Fibroblast of peridontal ligament (primary cell): ENCODE data around the gene LOC101059915.
"Not testable (repeated sequence)": the region's sequence is repeated elsewhere in the genome, so short reads cannot be mapped to it uniquely, and the experiment has no call there.

ENCODE experiments used
- DNase-seq: peaks from one replicate; pipeline ENCODE4 v3.0.0-alpha.2; 2010; ENCODE audit errors: extremely low read depth

Gene LOC101059915

GRCh38 chrX:71640002-71640401 lies 27.3 kb upstream of the LOC101059915 start:
- DNase-seq: no peak

DNA sequence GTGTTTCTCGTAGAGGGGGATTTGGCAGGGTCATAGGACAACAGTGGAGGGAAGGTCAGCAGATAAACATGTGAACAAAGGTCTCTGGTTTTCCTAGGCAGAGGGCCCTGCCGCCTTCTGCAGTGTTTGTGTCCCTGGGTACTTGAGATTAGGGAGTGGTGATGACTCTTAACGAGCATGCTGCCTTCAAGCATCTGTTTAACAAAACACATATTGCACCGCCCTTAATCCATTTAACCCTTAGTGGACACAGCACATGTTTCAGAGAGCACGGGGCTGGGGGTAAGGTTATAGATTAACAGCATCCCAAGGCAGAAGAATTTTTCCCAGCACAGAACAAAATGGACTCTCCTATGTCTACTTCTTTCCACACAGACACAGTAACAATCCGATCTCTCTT lies 22.9 kb upstream of the LOC101059915 start:
- DNase-seq: not testable (repeated sequence)

GRCh38 chrX:71650333-71650969 lies 16.9 kb upstream of the LOC101059915 start:
- no peak for DNase-seq

- peak; percentile 67 for DNase-seq
These were observed 14.9 kb upstream of the LOC101059915 start for GRCh38 chrX:71652405-71652804.

DNA sequence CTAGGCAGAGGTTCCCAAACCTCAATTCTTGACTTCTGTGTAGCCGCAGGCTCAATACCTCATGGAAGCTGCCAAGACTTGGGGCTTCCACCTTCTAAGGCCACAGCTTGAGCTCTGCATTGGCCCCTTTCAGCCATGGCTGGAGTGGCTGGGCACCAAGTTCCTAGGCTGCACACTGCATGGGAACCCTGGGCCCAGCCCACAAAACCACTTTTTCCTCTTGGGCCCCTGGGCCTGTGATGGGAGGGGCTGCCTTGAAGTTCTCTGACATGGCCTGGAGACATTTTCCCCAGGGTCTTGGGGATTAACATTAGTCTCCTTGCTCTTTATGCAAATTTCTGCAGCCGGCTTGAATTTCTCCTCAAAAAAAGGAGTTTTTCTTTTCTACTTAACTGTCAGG lies 14.0 kb upstream of the LOC101059915 start:
- DNase-seq: no peak

GRCh38 chrX:71657267-71657666 lies 10.1 kb upstream of the LOC101059915 start:
- no peak for DNase-seq

DNA sequence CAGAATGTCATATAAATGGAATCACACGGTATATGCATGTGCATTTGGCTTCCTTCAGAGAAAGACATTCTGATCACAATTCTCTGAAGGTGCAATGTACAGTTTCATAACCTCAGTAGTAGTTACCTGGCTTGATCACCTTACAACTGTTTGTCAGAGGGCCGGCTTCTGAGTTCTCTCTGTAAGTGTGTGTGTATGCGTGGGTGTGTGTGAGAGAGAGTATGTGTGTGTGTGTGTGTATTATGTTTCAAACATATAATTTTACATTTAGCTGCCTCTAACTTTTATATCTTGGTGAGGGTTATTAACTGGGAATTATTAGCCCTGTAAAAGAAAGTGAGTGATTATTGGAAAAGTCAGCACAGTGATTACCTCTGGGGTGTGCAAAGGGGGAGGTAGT lies 8.0 kb upstream of the LOC101059915 start:
- no peak for DNase-seq

DNA sequence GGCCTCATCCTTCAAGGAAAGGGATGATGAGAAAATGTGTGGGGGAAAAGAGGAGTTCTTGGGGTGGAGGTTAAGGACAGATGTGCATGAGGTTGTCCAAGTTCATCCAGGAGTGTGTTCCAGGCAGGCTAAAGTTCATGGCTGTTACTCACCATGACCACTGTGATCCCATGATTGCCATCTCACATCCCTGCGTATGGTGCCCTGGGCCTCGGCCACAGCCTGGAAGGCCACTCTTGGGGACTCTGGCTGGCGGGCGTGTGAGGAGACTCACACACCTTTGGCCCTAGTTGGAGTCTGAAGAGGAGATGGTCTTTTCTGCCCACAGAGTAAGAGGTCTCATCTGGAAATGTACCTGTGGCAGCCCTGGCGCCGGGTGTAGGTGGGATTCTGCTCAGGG lies 7.4 kb upstream of the LOC101059915 start:
- DNase-seq: no peak

DNA sequence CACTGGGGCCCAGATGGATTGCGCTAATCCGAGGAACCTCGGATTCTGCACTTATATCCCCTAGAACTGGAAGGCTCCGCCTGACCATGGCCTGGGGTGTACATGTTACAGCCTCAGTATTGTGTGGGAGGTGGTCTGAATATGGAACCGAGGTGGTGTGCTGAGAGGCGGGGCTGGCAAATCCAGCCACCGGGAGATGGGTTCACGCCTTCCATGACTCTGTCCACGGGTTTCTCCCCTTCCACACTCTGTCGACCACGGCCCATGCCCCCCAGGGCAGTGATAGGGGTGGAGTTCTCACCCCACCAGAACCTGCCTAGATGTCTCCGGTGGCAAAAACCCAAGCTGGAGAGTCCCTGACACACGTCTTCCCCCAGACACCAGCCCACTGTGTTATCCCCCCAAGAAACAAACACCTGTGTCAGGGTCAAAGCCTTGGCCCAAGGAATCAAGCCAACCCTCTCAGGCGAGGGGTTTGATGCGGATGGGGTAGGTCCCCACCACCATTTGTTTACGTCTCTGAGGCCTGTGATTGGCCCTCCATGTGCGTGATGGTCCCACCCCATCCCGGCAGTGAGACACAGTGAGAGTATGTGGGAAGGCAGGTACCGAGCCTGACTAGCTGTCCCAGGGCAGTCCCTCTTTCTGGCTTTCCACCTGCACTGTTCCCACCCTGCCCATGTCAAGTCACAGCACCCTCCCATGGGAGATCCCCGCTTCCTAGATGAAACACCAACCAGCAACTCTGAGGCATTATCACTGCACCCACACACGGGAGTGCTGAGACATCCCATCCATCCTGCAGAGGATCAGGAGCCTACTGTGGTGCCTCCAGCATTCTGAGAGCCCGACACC lies 6.6 kb upstream of the LOC101059915 start:
- DNase-seq: no peak

GRCh38 chrX:71661919-71662318 lies 5.4 kb upstream of the LOC101059915 start:
- DNase-seq: no peak

GRCh38 chrX:71662654-71663053 lies 4.7 kb upstream of the LOC101059915 start:
- DNase-seq: not testable (repeated sequence)

- DNase-seq: not testable (repeated sequence)
These were observed 4.1 kb upstream of the LOC101059915 start for GRCh38 chrX:71663238-71663637.

GRCh38 chrX:71664202-71664601 lies 3.1 kb upstream of the LOC101059915 start:
- not testable (repeated sequence) for DNase-seq

DNA sequence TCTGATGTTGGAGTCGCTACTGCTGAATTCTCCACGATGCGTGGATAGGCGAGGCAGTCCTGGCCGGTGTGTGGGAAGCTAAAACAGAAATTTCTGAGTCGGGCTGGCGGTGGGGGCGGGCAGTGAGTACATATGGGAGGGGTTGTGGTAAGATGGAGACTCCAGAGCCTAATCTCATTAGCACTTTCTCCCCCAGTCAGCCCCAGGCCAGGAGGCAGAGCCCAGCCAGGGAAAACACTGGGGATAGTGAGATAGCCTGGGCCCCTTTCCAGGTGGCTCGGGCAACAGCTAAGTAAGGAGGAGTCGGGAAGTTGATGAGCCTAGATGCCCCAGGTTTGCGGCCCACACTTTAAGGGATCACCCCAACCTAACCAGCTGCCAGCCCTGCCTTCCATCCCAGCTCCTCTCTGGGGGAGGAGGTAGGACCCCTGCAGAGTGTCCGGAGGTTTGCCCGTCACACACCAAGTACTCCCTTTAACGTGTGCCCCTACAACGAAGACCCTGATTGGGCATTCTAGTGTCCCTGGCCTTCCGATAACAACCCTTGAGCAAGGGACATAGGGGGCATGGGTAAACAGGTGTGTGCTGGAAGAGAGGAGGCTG lies 2.4 kb upstream of the LOC101059915 start:
- no peak for DNase-seq

DNA sequence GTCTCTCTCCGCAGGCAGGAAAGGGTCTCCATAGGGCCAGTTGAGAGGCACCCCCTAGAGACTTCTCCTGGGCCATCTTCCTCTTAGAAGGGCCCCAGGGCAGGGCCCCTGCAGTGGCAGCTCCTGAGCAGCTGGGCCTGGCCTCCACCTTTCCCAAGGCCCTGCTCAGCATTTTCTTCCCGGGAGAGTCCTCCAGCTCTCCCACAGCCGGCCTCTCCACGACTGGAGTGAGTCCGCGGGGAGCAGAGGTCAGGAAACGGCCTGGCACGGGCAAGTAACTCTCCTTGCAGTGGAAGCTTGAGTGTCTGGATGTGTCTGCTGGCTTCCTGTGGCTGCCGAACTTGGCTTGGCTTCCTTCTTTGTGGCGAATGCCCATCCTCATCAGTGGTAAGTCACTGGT lies 1.6 kb upstream of the LOC101059915 start:
- no peak for DNase-seq

DNA sequence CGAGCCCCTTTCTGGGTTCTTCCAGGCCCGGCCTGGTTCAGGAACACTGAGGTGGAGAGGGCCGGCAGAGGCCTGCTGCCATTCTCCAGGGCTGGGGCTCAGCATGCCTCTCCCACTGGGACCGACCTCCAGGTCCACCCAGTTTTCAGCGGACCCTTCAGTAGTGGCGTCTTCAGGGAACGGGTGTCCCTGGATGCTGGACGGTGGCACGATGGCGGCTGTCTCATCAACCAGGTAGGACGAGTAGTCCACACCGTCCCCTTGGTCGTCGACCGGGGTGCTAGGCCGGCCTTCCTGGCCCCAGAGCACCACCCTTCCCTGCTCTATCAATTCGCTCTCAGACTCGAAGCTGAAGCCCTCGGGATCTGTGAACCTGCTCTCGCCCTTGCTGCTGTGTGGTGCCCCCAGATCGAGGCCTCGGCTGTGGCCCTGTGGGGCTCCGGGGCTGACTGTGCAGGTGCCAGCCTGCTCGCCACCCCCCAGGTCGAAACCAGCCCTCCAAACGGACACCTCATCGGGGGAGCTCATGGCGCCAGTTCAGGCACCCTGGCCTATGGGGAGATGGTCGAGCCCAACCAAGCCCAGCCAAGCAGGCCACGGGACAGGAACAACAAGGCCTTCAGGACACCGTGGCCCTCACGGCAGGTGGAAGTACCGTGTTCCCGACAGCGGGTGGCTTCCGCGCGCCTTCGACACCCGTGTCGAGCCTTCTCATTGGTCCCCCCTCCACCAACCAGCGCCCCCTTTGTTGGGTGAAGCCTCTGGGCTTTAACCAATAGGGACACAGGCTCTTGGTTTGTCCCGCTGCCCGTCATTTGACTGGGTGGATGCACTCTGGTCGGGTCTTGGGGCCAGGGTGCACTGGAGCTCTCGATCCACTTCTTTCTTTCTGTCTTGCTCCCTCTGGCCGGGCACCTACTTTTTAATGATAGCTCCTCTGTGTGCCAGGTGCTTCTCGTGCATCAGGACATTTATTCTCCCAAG lies 814 bp upstream of the LOC101059915 start:
- no peak for DNase-seq

DNA sequence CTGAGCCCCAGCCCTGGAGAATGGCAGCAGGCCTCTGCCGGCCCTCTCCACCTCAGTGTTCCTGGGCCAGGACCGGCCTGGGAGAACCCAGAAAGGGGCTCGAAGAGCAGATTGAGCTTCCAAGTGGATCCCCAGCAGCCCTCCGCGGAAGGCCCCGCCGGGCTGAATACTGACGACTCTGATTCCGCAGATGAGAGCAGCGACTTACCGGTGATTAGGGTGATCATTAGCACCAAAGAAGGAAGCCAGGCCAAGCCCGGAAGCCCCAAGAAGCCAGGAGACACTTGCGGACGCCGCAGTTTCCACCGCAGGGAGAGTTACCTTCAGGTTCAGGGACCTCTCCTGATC lies 876 bp downstream of the LOC101059915 start:
- DNase-seq: no peak

GRCh38 chrX:71669492-71669891 lies 2.1 kb downstream of the LOC101059915 start:
- no peak for DNase-seq

- DNase-seq: not testable (repeated sequence)
These were observed 2.6 kb downstream of the LOC101059915 start for GRCh38 chrX:71669947-71670346.

DNA sequence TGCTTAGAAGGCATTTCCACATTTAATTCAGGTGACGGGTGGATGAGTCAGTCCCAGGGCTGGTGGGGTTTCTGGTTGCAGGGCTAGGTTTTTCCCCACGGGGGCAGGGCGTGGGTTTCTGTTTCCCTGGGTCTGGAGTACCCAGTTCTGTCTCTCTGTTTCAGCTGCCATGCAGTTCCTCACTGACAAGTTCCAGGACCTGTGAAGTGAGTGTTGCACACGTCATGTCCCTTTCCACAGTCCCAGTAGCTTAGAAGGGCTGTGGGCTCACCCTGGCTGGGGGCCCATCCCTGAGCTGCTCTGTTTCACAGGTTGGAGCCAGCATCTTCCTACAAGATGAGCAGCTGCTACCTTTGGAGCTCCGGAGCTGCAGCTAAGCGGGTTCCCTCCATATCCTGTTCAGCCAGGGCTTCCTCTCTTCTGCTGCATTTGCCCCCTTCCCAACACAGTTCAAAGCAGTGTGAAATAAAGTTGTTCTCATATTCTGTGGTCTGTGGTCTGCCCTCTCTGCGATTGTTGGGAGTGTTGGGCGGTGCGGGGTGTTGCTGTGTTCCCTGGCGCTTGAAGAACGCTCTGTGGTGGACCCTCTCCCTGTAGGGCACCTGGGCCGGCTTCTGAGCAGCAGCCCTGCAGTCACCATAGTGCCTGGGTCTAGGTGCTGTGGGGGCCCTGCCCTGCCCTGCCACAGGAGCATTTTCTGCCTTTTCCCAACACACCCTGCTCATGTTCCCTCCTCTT lies 3.9 kb downstream of the LOC101059915 start:
- DNase-seq: no peak

DNA sequence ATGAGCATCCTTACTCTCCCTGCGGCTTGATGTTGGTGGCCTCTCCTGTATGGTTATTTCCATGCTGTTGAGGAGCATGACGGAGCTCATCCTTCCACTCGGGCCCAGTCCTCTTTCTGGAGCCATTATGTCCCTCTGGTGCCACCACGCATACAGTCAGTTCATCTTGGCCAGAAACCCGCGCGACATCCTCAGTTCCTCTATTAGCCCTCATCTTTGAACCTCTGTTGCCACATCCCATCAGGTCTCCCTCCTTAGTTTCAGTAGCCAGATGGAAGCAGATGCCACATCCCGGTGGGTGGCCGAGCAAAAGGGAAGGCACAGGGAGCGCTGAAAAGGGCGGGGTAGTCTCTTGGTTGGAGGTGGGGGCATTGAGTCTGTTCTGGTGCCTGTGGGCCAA lies 4.6 kb downstream of the LOC101059915 start:
- no peak for DNase-seq
